Hematopoietic multipotent progenitor cell treated with erythropoietin and hydrocortisone succinate and interleukin-3 and kit ligand, for 6 days (in vitro differentiated cells): Measurements from ENCODE around the gene OR4K17.
"Not testable (repeated sequence)": the region's sequence is repeated elsewhere in the genome, so short reads cannot be mapped to it uniquely, and the experiment has no call there.

Experiments used
- DNase-seq: peaks from one replicate; pipeline ENCODE4 v3.0.0-alpha.2; 2015

Gene OR4K17, protein sequence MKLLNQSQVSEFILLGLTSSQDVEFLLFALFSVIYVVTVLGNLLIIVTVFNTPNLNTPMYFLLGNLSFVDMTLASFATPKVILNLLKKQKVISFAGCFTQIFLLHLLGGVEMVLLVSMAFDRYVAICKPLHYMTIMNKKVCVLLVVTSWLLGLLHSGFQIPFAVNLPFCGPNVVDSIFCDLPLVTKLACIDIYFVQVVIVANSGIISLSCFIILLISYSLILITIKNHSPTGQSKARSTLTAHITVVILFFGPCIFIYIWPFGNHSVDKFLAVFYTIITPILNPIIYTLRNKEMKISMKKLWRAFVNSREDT

DNA sequence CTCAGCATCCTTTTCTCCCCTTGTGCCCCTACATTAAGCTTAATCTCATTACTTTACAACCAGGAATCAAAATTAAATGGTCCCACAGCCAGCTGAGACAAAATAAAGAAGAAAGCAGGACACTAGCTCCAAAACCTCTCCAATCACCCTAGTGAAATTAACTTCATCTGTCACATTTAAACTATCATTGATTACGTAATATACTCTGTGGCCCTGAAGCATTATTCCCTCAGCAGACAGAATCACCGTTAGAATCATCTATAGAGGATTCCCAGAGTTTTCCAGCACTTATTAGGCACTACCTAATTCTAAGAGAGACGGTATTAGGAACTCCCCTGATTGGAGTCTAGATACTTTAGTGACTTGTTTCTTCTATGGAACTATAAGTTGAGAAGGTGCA, at the start of gene OR4K17:
TSS of gene OR4K17 (plus strand) at position 302 of the 400 bp plus-strand sequence. CDS start 6,761 bp downstream, outside the sequence.
- no peak for DNase-seq

DNA sequence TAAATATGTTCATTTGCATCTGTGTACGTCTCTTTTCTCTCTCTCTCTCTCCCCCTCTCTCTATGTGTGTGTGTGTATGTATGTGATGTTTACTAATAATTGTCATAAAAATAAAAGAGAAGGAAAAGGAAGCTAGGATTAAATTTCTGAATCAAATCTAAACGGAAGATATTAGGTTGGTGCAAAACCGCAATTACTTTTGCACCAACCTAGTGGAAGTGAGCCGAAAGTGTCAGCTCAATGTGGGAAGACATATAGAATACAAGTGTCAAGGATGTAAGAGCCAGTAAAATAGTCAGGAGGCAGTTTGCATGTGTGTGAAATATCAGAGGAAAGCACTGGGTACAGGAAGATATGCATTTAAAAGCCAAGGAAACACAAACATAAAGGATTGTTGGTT, 18.5 kb upstream of the OR4K17 start:
- DNase-seq = no peak

DNA sequence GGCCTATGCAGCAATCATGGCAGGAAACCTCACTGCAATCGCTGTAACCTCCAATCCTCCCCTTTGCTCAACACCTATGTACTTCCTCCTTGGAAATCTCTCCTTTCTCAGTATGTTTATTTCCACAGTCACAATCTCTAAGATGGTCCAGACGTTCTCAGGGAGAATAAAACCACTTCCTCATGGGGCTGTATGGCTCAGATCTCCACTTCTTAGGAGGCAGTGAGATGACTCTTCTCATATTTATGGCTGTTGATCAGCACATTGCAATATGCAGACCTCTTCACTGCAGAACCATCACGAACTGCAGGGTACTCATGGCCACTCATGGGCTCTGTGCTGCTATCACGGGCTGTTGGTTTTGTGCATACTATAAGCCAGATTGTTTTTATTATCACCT, 17.1 kb upstream of the OR4K17 start:
- peak; percentile 13 for DNase-seq

DNA sequence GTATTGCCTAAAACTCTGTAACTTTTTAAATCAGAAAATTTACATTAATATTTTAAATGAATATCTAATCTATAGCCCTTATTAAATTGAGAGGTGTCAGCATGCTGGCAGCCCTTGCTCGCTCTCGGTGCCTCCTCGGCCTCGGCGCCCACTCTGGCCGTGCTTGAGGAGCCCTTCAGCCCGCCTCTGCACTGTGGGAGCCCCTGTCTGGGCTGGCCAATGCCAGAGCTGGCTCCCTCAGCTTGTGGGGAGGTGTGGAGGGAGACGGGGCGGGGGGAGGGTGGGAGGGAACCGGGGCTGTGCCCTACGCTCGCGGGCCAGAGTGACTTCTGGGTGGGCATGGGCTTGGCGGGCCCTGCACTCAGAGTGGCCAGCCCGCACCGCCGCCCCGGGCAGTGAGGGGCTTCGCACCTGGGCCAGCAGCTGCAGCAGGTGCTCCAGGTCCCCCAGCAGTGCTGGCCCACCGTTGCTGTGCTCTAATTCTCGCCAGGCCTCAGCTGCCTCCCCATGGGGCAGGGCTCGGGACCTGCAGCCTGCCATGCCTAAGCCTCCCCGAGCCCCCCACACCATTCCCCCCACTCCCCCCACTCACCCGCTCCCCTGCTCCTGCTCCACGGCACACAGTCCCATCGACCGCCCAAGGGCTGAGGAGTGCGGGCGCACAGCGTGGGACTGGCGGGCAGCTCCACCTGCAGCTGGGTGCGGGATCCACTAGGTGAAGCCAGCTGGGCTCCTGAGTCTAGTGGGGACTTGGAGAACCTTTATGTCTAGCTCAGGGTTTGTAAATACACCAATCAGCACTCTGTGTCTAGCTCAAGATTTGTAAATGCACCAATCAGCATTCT, 11.4 kb upstream of the OR4K17 start:
- DNase-seq = not testable (repeated sequence)

DNA sequence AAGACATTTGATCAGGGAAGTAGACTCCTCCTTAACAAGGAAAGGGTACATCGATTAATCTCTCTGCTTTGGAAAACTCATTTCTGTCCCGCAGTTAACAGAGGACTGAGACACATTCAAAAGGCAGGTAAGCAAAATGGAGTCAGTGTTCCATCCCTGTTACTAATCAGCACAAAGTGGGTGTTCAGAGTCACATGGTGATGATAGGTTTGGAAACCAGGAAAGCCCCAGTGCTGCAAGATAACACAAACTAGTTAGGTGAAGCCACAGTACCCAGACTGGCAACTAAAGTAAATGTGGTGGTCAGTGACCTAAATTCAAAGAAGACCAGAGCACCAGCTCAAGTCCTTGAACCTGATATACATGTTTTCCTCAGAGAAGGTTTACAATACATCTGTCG, 1.8 kb downstream of the OR4K17 start:
- no peak for DNase-seq

DNA sequence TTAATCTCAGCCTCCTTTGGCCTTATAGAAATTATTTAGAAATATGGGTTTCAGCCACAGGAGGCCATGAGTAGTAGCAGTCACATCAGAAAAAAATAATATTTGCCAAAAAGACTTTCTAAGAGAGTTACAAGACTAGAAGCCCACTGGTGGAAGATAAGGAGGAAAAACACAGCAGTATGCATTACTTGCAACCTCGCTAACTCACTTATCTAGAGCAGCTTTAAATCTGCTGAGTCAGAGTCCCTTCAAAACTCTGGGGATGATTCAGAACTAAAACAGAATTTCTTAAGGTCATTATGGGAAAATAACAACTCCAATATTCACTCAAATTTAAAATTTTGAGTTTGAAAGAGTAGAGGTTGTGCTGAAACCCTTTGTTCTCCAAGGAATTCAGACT, 6.2 kb downstream of the OR4K17 start:
- DNase-seq = peak; percentile 30

DNA sequence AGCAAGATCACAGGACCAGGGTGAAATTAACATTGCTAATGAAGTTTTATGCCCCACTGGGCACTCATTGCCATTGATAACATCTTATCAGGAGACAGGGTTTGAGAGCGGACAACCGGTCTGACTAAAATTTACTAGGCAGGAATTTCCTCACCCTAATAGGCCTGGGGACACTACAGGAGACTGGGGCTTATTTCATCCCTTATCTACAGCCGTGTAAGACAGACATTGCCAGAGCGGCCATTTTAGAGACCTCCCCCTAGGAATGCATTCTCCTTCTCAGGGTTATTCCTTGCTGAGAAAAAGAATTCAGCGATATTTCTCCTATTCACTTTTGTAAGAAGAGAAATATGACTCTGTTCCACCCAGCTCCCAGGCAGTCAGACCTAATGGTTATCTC, 8.3 kb downstream of the OR4K17 start:
- no peak for DNase-seq

DNA sequence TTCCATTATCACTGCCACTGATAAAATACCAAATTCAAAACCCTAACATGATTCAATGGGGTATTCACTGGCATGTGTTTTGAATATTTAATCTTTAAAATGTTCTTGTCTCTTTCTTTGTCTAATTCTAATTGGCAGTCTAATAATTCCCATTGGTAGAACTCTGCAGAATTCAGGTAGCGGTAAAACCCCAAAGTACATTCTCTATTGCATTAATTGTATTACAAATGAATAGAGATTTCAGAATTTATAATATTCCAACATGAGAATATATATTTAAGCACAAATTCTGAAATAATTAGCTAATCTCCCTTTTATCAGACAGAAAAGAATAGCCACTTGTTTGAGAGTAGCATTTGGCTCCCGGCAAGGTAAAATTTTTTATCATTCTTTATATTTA, 28.0 kb downstream of the OR4K17 start, which contains the start of gene OR4N5:
TSS of gene OR4N5 (plus strand) at position 301 of the 400 bp plus-strand sequence. CDS start 4,916 bp downstream, outside the sequence.
- DNase-seq = no peak

DNA sequence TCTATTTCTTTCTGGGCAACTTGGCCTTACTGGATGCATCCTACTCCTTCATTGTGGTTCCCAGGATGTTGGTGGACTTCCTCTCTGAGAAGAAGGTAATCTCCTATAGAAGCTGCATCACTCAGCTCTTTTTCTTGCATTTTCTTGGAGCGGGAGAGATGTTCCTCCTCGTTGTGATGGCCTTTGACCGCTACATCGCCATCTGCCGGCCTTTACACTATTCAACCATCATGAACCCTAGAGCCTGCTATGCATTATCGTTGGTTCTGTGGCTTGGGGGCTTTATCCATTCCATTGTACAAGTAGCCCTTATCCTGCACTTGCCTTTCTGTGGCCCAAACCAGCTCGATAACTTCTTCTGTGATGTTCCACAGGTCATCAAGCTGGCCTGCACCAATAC, 33.4 kb downstream of the OR4K17 start:
- DNase-seq = peak; percentile 10

DNA sequence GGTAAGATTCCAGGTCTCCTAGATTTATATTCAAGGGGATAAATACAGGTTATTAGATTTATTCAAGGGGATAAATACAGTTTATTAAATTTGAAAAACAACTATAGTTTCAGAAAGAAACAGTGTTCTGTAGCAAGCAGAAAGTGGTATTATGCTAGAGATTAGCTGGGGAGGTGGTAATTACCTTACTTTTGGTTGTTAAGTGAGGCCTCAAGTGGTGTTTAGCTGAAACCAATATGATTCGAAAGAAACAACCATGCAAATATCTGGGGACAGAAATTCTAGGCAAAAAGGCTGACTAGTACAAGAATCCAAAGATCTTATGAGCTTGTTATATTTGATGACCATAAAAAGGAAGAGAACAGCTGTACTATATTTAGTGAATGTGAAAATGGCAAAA, 34.3 kb downstream of the OR4K17 start:
- DNase-seq = no peak

DNA sequence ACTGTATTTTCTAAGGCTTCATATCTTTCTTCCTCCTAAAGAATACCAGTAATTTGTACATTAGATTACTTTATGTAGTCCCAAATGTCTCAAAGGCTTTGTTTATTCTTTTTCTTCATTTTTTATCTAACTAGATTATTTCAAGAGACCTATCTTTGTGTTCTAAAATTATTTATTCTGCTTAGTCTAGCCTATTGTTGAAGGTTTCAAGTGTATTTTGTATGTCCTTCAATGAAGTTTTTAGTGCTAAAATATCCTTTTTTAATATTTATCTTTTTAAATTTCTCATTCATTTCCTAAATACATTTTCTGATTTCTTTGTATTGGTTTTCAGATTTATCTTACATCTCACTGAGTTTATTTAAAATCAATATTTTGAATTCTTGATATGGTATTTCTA, 53.9 kb downstream of the OR4K17 start:
- DNase-seq = no peak

DNA sequence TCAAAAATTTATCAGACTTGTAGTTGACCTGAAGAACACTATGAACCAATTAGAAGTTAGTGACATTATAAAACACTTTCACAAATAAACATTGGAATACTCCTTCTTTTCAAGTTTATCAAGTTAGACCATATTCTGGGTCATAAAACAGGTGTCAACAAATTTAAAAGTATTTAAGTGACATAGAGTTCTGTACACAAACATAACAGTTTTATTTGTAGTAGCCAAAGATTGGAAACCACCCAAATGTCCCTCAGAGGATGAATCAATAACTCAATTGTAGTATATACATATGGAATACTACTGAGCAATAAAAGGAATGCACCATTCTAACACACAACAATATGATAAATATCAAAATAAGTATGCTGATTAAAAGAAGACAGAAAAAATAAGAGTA, 56.6 kb downstream of the OR4K17 start:
- DNase-seq = no peak

DNA sequence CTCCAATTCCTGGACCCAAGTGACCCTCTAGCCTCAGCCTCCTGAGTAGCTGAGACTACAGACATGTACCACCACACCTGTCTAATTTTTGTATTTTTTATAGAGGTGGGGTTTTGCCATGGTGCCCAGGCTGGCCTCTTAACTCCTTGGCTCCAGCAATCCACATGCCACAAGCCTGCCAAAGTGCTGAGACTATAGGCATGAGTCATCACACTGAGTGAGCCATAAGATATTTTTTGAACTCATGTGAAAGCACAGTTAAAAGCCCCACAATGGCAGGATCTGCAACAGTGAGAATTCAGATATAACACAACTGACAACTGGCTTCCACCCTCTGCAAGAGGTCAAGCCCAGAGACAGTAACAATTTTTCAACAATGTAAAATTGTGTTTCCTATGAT, 59.3 kb downstream of the OR4K17 start:
- DNase-seq = peak; percentile 12
